HepG2 (cell line): ENCODE measurements around the gene NUDT2. TPM values are rescaled to one million over a fixed set of nuclear protein-coding genes. Genes with fewer than 3 reads are reported as not detected.
A peak's percentile ranks its signal among the peaks of the same experiment; 100 is the strongest.

Source experiments
- CHD4 ChIP-seq: fragments of 200-600 bp; sonication (generic); IDR thresholded peaks from 2 replicates; pipeline ENCODE4 v1.7.0; 2017; ENCODE audit warnings: mild to moderate bottlenecking, low read length, borderline replicate concordance
- DMAP1 ChIP-seq: IDR thresholded peaks from 2 replicates; pipeline ENCODE4 v1.6.1; 2016
- NFATC3 ChIP-seq: sonication (generic); formaldehyde crosslinking; IDR thresholded peaks from 2 replicates; pipeline ENCODE4 v1.5.1; 2020; ENCODE audit warnings: mild to moderate bottlenecking, missing genetic modification reagents
- POLR2AphosphoS2 ChIP-seq: IDR thresholded peaks from 2 replicates; pipeline ENCODE4 v1.6.1; 2011; ENCODE audit warnings: low read depth, low read length, improper control_type of control experiment
- RAD51 ChIP-seq: fragments of 450-650 bp; IDR thresholded peaks from 2 replicates; pipeline ENCODE4 v1.6.1; 2016; ENCODE audit warnings: borderline replicate concordance
- SOX6 ChIP-seq, 2 experiments: fragments of 450-650 bp in 1 of 2; sonication (generic) in 1 of 2; formaldehyde crosslinking in 1 of 2; IDR thresholded peaks; 2 replicates each; pipeline versions ENCODE4 v1.4.0 to v1.6.1; 2017 to 2020; ENCODE audit warnings: antibody characterized with exemption in 1 of 2, mild to moderate bottlenecking in 1 of 2, missing genetic modification reagents in 1 of 2
- XBP1 ChIP-seq: sonication (generic); formaldehyde crosslinking; IDR thresholded peaks from 2 replicates; pipeline ENCODE4 v1.5.0; 2020; ENCODE audit warnings: missing genetic modification reagents
- ZNF17 ChIP-seq: sonication (generic); formaldehyde crosslinking; IDR thresholded peaks from 2 replicates; pipeline ENCODE4 v1.5.0; 2020; ENCODE audit warnings: mild to moderate bottlenecking, missing genetic modification reagents
- polyA plus RNA-seq, 8 experiments: library from polyadenylated mRNA; depleted of rRNA in 3 of 8; stranded (reverse) in 7 of 8; unstranded in 1 of 8; fragments of >200 nt; fragmentation: Illumina TruSeq in 4 of 8; extraction: Trizol in 4 of 8; gene quantifications; 2 replicates each; pipeline versions ENCODE4 v1.2.1 to v1.2.3, GENCODE V29; 2011 to 2016; ENCODE audit warnings: low read depth in 4 of 8, missing spikeins in 1 of 8, mixed read lengths in 1 of 8; ENCODE audit not compliant: insufficient read depth in 1 of 8
- total RNA-seq, 5 experiments: library from RNA; depleted of rRNA; stranded (reverse); fragments of >200 nt; fragmentation: Illumina TruSeq; extraction: Trizol; gene quantifications; 2 replicates each; pipeline ENCODE4 v1.2.3, GENCODE V29; 2016; ENCODE audit warnings: low read depth in 1 of 5
- TF ChIP-seq, protein P1 (sequence below): sonication (generic); formaldehyde crosslinking; IDR thresholded peaks from 2 replicates; pipeline ENCODE4 v1.8.0; 2022; ENCODE audit warnings: mild to moderate bottlenecking, missing genetic modification reagents, moderate library complexity
- TF ChIP-seq, protein P2 (sequence below), 2 experiments: sonication (generic) in 1 of 2; formaldehyde crosslinking in 1 of 2; IDR thresholded peaks; 2 replicates each; pipeline versions ENCODE4 v1.4.0 to v1.6.1; 2016 to 2020; ENCODE audit warnings: borderline replicate concordance in 1 of 2, low read depth in 1 of 2, mild to moderate bottlenecking in 1 of 2, missing genetic modification reagents in 1 of 2
- TF ChIP-seq, protein P3 (sequence below): sonication (generic); formaldehyde crosslinking; conservative IDR thresholded peaks from 2 replicates; pipeline ENCODE4 v1.5.0; 2020; ENCODE audit warnings: missing genetic modification reagents
- TF ChIP-seq, protein P4 (sequence below): sonication (generic); formaldehyde crosslinking; IDR thresholded peaks from 2 replicates; pipeline ENCODE4 v1.4.0; 2020; ENCODE audit warnings: missing genetic modification reagents, borderline replicate concordance
- TF ChIP-seq, protein P5 (sequence below): sonication (generic); formaldehyde crosslinking; IDR thresholded peaks from 2 replicates; pipeline ENCODE4 v1.4.0; 2020; ENCODE audit warnings: missing genetic modification reagents

NUDT2 gene
- total and polyA plus RNA-seq, 2 of the 13 experiments (the other 11 are each of a cell fraction or from before 2014, with no cell fraction given): 19.9 to 24.6 TPM

DNA sequence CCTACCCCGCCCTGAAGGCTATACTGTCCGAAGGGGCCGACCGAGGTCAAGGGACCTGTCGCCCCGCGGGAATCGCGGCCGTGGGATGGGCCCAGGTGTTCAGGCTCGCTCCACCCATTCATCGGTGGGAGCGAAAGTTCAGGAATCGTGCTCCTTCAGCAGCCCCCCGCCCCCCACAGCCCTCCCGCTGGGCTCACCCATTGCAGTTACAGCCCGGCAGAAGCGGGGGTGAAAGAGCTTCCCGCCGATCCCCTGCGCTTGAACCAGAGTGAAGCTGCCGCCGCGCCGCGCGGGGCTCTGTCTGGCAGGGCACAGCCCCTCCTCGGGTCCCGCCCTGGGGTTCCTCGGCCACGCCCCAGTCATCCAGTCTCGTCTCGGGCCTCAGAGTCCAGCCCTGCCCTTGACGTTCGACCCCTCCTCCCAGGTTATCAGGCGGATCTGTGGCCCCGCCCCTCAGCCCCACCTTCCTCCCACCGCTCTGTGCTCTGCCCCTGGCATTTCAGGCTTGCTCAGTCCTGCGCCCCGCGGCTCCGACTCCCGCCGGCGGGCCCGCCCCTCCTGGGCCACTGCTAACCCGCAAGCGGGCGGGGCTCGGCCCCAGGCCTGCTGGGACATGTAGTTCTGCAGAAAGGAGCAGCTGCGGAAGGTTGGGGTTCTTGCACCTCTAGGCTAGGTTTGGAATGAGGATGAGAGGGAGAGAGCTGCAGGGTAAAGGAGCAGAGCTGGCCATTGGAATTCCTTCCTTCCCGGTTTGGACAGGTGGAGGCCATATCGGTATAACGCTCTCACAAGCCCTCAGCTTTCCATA is 47.4 kb downstream of the NUDT2 start, which contains the start of gene MYORG (continued):
- TF ChIP-seq, protein P1, sequence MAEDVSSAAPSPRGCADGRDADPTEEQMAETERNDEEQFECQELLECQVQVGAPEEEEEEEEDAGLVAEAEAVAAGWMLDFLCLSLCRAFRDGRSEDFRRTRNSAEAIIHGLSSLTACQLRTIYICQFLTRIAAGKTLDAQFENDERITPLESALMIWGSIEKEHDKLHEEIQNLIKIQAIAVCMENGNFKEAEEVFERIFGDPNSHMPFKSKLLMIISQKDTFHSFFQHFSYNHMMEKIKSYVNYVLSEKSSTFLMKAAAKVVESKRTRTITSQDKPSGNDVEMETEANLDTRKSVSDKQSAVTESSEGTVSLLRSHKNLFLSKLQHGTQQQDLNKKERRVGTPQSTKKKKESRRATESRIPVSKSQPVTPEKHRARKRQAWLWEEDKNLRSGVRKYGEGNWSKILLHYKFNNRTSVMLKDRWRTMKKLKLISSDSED (CRISPR knock-in tag): no peak
- TF ChIP-seq POLR2AphosphoS2 (no peak), ZNF17 (CRISPR knock-in tag) (no peak), RAD51 (no peak), CHD4 (no peak), SOX6 (IDR thresholded peaks at IDR 0.05) (no peak), SOX6 (CRISPR knock-in tag; IDR thresholded peaks at IDR 0.05) (peak; percentile 72), NFATC3 (CRISPR knock-in tag) (no peak), DMAP1 (no peak), XBP1 (no peak)
- TF ChIP-seq, protein P2, sequence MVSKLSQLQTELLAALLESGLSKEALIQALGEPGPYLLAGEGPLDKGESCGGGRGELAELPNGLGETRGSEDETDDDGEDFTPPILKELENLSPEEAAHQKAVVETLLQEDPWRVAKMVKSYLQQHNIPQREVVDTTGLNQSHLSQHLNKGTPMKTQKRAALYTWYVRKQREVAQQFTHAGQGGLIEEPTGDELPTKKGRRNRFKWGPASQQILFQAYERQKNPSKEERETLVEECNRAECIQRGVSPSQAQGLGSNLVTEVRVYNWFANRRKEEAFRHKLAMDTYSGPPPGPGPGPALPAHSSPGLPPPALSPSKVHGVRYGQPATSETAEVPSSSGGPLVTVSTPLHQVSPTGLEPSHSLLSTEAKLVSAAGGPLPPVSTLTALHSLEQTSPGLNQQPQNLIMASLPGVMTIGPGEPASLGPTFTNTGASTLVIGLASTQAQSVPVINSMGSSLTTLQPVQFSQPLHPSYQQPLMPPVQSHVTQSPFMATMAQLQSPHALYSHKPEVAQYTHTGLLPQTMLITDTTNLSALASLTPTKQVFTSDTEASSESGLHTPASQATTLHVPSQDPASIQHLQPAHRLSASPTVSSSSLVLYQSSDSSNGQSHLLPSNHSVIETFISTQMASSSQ (IDR thresholded peaks at IDR 0.05; ENCODE audit: low read depth): no peak; the same call in 1 of the 2 replicates
- TF ChIP-seq, protein P2 (CRISPR knock-in tag; IDR thresholded peaks at IDR 0.05; ENCODE audit: borderline replicate concordance): peak; percentile 45; the same call in 1 of the 2 replicates
- TF ChIP-seq, protein P3, sequence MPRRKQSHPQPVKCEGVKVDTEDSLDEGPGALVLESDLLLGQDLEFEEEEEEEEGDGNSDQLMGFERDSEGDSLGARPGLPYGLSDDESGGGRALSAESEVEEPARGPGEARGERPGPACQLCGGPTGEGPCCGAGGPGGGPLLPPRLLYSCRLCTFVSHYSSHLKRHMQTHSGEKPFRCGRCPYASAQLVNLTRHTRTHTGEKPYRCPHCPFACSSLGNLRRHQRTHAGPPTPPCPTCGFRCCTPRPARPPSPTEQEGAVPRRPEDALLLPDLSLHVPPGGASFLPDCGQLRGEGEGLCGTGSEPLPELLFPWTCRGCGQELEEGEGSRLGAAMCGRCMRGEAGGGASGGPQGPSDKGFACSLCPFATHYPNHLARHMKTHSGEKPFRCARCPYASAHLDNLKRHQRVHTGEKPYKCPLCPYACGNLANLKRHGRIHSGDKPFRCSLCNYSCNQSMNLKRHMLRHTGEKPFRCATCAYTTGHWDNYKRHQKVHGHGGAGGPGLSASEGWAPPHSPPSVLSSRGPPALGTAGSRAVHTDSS: no peak
- TF ChIP-seq, protein P4, sequence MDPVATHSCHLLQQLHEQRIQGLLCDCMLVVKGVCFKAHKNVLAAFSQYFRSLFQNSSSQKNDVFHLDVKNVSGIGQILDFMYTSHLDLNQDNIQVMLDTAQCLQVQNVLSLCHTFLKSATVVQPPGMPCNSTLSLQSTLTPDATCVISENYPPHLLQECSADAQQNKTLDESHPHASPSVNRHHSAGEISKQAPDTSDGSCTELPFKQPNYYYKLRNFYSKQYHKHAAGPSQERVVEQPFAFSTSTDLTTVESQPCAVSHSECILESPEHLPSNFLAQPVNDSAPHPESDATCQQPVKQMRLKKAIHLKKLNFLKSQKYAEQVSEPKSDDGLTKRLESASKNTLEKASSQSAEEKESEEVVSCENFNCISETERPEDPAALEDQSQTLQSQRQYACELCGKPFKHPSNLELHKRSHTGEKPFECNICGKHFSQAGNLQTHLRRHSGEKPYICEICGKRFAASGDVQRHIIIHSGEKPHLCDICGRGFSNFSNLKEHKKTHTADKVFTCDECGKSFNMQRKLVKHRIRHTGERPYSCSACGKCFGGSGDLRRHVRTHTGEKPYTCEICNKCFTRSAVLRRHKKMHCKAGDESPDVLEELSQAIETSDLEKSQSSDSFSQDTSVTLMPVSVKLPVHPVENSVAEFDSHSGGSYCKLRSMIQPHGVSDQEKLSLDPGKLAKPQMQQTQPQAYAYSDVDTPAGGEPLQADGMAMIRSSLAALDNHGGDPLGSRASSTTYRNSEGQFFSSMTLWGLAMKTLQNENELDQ (CRISPR knock-in tag): no peak
- TF ChIP-seq, protein P5, sequence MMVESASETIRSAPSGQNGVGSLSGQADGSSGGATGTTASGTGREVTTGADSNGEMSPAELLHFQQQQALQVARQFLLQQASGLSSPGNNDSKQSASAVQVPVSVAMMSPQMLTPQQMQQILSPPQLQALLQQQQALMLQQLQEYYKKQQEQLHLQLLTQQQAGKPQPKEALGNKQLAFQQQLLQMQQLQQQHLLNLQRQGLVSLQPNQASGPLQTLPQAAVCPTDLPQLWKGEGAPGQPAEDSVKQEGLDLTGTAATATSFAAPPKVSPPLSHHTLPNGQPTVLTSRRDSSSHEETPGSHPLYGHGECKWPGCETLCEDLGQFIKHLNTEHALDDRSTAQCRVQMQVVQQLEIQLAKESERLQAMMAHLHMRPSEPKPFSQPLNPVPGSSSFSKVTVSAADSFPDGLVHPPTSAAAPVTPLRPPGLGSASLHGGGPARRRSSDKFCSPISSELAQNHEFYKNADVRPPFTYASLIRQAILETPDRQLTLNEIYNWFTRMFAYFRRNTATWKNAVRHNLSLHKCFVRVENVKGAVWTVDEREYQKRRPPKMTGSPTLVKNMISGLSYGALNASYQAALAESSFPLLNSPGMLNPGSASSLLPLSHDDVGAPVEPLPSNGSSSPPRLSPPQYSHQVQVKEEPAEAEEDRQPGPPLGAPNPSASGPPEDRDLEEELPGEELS (CRISPR knock-in tag): peak; percentile 75
